ENCODE data around the gene SGMS1.
"Not testable (repeated sequence)": the region's sequence is repeated elsewhere in the genome, so short reads cannot be mapped to it uniquely, and the experiment has no call there.

The SGMS1 gene

GRCh38 chr10:50623663-50624412 is at the start of gene SGMS1:
Gene SGMS1 (minus strand): TSS chr10:50623956. CDS start chr10:50344114, 279,842 bp downstream.
- DNase-seq (ENCODE audit: low spot score), result peak; percentile 79

DNA sequence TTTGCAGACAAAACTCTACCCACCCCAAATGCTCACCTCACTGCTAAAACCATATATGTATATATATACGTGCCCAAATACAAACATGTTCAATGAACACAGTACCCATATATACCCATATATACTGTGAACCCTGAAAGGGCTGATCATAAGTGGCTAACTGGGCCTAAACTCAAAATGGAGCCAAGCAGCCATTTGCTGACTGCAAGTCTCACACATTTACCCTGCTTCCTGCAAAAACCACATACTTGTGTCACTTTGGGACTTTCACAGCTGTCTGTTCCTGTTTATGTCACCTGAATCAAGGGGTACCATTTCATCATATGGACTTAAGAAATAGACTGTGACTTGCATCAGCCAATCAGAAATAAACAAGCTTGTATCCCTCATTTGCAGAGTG is 48.4 kb upstream of the SGMS1 start:
- DNase-seq (ENCODE audit: low spot score), result peak; percentile 55

GRCh38 chr10:50671645-50672044 is 47.9 kb upstream of the SGMS1 start:
- not testable (repeated sequence) for DNase-seq (ENCODE audit: low spot score)

- not testable (repeated sequence) for DNase-seq (ENCODE audit: low spot score)
Measured at GRCh38 chr10:50669957-50670356, 46.2 kb upstream of the SGMS1 start.

- not testable (repeated sequence) for DNase-seq (ENCODE audit: low spot score)
Measured at GRCh38 chr10:50667353-50667752, 43.6 kb upstream of the SGMS1 start.

DNA sequence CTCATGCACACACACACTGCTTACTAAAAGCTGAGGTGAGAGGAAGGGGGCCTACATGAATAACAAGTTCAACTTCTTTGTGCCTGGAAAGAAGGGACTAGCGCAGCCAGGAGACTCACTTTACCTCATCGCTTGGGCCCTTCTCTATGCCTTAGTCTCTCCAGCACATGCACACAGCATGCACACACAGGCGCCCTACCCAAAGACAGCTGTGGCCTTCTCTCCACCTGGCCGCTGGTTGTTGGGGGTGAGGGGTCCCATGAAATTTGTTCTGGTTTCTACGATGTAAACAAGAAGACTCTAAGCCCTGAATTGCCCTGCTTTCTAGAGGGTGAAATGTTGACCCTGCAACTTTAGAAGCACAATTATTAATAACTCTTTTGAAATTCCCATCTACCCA is 38.7 kb upstream of the SGMS1 start:
- DNase-seq (ENCODE audit: low spot score), result not testable (repeated sequence)

GRCh38 chr10:50661563-50661962 is 37.8 kb upstream of the SGMS1 start:
- not testable (repeated sequence) for DNase-seq (ENCODE audit: low spot score)

DNA sequence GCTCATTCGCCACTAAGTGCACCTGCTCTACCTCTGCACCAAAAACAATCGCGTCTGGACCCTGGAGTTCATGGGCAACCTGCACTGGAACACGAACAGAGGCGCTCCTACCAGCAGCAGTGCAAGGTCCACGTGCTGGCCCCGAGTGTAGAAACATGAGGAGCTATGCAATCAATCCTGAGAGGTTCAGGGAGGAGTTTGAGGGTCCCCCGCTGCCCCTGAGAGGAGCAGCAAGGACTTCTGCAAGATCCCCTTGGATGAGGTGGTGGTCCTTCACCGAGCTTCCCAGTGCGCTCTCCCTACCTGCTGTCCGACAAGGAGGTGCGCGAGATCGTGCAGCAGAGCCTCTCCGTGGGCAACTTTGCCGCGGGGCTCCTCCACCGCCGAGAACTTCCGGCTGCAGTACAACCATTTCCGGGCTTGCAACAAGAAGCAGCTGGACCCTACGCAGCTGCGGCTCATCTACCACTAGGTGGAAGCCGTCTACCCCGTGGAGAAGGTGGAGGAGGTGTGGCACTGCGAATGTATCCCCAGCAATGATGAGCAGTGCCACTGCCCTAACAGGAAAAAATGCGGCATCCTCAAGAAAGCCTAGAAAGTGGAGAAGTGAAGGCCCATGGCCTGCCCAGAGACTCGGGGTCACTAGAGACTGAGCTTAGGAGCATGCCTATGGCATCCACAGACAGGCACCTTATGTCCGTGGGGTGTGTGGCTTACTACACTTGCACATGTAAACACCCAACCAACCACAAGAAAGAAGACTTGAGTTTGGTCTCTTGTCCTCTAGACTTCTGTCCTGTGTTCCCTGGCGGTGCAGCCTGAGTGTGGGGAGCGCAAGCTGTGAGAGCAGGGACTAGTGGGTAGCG is 36.3 kb upstream of the SGMS1 start:
- peak; percentile 52 for DNase-seq (ENCODE audit: low spot score)

GRCh38 chr10:50659016-50659864 is 35.5 kb upstream of the SGMS1 start:
- not testable (repeated sequence) for DNase-seq (ENCODE audit: low spot score)

DNA sequence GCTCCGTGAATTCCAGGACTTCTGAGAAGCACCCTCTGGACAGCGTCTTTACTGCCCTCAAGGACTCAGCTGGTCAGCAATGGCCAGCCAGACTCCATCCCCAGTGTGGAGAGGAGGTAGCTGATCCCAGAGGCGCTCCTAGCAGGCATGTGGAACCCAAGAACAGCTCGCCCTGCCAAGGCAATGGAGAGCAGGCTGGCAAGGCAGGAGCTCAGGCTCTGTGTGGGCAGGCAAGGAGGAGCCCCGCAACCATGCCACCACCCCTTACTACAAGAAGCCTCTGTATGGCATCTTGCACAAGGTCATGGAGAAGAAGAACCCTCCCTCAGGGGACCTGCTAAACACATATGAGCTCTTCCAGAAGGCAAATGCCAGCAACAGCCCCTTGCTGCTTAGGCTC is 34.4 kb upstream of the SGMS1 start:
- no peak for DNase-seq (ENCODE audit: low spot score)

DNA sequence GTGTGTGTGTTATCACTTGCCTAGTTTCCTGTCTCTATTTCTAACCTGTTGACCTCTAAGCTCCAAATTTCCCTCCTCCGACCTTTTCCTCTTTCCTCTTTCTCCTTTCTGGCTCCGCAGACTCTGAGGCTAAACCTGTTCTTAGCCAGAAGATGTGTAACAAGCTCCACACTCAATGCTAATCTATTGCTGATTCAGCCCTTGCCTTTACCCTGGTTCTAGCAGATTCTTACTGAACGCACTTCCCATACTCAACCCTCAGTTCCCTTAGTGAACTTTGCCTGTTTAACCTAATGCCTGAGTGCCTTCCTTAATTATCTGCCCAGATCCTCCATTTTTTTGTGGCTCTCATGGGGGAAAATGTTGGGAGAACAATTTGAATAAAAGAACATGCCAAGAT is 30.0 kb upstream of the SGMS1 start:
- DNase-seq (ENCODE audit: low spot score), result no peak

DNA sequence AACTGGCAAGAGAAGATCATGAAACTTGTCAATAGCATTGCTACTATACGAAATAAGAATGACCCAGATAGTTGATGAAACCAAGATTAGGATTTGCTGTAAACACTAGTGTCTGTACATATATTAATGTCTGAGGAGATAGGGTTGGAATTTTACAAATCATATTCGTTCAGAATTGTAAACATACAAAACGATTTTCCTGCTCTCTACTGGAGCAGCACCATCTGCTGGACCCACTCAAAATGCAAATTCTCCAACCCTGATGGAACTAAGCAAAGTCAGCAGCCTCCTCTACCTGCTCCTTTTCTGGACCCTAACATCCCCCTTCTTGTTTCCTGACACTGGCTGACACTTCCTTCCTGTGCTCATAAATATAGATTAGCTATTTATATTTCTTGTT is 29.4 kb upstream of the SGMS1 start:
- DNase-seq (ENCODE audit: low spot score), result peak; percentile 24

DNA sequence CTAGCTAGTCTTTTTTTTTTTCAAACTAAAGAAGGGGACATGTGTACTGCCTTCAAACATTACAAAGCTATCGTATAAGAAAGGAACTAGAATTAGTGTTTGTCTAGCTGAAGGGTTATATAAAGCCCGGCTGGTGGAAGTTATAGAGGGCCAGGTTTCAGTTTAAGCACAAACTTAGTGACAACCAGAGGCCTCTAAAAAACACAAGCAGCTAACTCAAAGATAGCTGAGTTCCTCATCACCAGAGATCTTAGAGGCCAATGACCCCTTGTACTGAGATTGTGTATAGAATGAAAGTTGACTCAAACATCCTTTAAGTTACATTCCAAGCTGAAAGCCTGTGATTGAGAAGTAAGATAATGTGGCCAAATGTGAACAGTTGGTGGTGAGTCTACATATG is 28.1 kb upstream of the SGMS1 start:
- DNase-seq (ENCODE audit: low spot score), result no peak

DNA sequence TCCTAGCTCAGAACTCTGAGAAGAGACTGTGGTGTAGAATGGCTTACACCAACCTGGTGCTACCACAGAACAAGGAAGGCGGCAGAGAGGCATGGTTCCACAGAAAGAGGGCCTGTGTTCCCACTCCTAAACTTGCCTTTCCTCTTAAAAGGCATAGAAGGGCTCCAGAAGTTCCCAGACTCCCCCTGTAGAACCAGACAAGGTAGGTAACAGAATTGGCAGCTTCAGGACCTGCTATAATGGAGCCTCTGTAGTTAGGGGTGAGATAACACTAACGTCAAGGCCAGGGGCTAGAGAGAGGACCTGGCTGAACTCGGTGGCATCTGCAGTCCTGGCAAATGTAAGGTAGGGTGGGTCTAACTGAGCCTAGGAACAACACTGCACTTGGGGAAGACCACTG is 26.7 kb upstream of the SGMS1 start:
- DNase-seq (ENCODE audit: low spot score), result no peak

DNA sequence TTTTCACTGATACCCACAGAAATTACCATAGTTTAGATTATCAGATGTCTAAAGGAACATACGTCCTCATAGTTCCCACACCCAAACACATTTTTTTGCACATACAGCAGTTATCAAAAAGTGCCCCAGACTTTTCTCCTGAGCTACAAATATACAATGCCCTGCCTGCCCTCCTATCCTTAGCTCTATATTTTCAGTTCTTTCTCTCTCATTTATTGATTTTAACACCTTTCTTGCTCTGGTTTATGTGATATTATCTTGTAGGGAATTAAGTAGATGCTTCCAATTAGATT is 25.1 kb upstream of the SGMS1 start:
- no peak for DNase-seq (ENCODE audit: low spot score)

GRCh38 chr10:50648089-50648934 is 24.6 kb upstream of the SGMS1 start:
- no peak for DNase-seq (ENCODE audit: low spot score)

GRCh38 chr10:50647350-50647749 is 23.6 kb upstream of the SGMS1 start:
- not testable (repeated sequence) for DNase-seq (ENCODE audit: low spot score)

GRCh38 chr10:50645236-50645635 is 21.5 kb upstream of the SGMS1 start:
- no peak for DNase-seq (ENCODE audit: low spot score)

DNA sequence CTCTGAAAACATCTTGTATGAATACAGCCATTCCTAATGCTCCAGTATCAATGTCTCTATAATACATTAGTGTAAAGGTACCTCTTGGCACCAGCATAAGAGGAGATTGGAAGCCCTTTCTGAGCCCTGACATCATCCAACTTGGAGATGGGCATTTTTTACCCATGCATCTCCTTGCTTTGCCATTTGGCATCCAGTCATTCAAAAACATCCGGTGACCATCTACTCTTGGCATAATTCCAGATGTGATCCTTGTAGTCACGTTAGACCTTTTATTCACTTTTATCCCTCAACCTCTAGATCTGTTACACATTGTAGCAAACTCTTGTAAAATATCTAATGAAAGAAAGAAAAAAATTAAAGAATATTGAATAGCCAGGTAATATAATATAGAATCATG is 17.9 kb upstream of the SGMS1 start:
- no peak for DNase-seq (ENCODE audit: low spot score)

DNA sequence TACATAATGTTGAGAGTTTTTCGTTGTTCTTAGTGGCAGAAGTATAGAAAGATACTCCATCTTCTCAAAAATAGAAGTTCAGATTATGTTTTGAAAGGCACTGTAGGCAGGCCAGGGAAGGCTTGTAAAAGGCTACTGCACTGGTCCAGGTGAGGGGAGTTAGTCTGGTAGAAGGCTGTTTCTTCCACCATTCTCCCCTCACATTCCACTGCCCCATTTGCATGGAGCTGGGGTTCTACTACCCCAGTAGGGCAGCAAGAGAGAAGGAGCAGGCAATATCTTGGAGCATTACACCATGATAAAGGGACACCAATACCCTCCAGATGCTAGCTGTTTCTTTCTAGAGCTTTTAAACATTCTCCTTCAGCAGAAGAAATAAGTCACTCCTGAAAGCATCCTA is 16.5 kb upstream of the SGMS1 start:
- no peak for DNase-seq (ENCODE audit: low spot score)

Measured in activated CD4-positive, alpha-beta T cell treated with anti-CD3 and anti-CD28 coated beads, Interleukin-2, Interleukin-4, amounts not matched to agents 100 ng/mL and 50 ng/mL, durations not matched to agents 16 hours and 8 hours (primary cell).